ENCODE measurements around the gene TCP11X2. TPM values are rescaled to one million over a fixed set of nuclear protein-coding genes. Genes with fewer than 3 reads are reported as not detected.
"Not testable (repeated sequence)": the region's sequence is repeated elsewhere in the genome, so short reads cannot be mapped to it uniquely, and the experiment has no call there.

Gene TCP11X2
- polyA plus RNA-seq (2012; ENCODE audit: insufficient read depth, insufficient read length), result not detected

GRCh38 chrX:102471762-102472220, at the start of gene TCP11X2:
Gene TCP11X2, minus strand, starts transcription at chrX:102471812.
- not testable (repeated sequence) for H3K4me3 ChIP-seq (ENCODE audit: low read length); DNase-seq (ENCODE audit: low read depth, low spot score)

DNA sequence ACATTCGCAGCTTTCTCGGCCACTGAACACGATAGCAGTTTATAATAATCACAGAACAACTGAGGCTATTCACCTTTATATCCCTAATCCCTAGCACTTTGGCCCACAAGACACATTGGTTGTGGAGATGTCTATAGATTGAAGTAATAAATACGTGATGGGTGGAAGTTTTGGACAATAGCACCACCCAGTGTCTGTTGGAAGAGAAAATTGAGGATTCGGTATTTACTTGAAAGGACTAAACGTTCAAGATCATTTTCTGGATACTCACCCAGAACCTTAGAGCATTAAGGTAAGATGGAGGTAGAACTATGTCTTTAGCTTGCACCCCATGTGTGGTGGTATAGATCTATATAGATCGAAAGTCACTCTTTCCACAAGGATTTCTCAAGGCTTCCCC, 45.7 kb upstream of the TCP11X2 start:
- no peak overlapping the region for H3K4me3 ChIP-seq (ENCODE audit: low read length)
- DNase-seq (ENCODE audit: low read depth, low spot score), result peak; percentile 0

DNA sequence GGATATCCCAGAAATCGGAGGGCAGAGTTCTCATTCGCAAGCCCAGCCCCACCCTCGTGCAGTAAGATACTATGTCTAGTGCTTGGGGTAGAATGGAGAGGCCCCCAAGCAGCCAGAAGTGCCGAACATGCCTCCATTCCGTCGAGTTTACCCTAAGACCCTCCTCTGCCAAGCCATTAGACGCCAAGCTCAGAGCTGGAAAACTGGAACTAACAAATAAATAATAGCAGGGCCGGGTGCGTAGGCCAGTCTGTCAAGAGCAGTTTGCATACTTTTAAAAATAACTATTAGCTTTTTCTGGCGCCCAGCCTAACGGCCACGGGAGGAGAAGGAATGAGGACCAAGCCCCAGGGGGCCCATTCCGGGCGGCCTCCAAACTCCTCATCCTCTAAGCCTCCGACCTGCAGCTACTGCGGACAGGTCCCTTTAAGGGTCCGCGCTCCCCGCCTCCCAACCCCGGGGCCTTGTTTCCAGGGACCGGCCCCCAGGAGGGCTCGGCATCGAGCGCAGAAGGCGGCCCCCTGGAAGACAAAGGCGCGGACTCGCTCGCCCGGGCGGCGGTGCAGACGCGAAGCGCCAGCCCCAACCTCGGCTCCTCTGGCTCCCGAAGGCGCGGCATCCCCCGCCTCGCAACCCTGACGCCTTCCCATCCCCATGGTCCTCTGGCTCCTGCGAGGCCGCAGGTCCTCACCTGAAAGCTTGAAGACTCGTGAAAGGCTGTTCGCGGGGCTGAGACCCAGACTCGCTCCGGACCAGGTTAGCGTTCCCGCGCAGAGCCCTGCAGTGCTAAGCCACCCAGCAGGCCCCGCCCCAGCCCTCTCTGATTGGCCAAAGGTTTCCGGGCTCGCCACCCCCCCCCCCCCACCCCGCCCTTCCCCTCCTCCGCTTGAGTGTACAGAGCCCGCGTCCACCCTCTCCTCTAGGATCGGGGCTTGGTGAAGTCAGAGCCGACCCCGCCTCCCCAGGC, 44.6 kb upstream of the TCP11X2 start, which contains the start of gene TMSB15A:
TSS of gene TMSB15A (minus strand) at position 765 of the 967 bp plus-strand sequence.
- H3K4me3 ChIP-seq (ENCODE audit: low read length), result no peak within 1 kb of the TSS
- no peak for DNase-seq (ENCODE audit: low read depth, low spot score)

DNA sequence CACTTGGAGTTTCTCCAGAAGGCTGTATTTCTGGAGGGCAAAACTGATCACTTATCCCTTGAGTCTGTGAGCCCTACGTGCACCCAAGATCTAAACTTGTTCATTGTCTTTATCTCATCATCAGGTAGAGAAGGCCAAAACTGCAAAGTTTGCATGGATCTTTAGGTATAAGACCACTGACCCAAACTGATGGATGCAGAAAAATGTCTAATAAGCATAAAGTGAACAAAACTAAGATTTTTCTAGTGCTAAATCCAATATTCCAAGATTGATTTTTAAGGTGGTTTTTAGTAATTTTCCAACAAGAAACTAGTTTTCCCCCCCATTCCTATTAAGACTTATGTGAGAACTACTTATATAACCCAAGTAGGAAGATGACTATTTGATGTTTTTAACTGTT, 42.9 kb upstream of the TCP11X2 start:
- no peak for DNase-seq (ENCODE audit: low read depth, low spot score)
- H3K4me3 ChIP-seq (ENCODE audit: low read length), result no peak overlapping the region

- no peak for DNase-seq (ENCODE audit: low read depth, low spot score)
- no peak overlapping the region for H3K4me3 ChIP-seq (ENCODE audit: low read length)
Measured at GRCh38 chrX:102498732-102499131, 27.1 kb upstream of the TCP11X2 start.

DNA sequence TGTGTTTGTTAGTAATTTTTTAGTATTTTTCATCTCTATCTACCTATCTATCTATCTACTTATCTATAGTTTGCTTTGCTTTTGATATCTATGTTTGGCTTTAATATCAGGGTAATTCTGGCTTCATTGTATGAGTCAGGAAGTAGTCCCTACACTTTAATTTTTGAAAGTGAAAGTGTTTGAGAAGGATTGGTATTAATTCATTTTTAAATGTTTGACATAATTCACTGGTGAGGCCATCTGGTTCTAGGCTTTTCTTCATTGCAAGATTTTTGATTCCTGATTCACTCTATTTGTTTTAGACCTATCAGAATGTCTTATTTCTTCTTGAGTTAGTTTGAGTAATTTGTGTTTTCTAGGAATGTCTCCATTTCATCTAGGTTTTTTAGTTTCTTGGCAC, 20.2 kb upstream of the TCP11X2 start:
- H3K4me3 ChIP-seq (ENCODE audit: low read length), result no peak overlapping the region
- DNase-seq (ENCODE audit: low read depth, low spot score), result no peak

GRCh38 chrX:102478765-102479164, 7.2 kb upstream of the TCP11X2 start:
- not testable (repeated sequence) for H3K4me3 ChIP-seq (ENCODE audit: low read length); DNase-seq (ENCODE audit: low read depth, low spot score)

GRCh38 chrX:102470215-102470614, 1.4 kb downstream of the TCP11X2 start:
- not testable (repeated sequence) for H3K4me3 ChIP-seq (ENCODE audit: low read length); DNase-seq (ENCODE audit: low read depth, low spot score)

- H3K4me3 ChIP-seq (ENCODE audit: low read length); DNase-seq (ENCODE audit: low read depth, low spot score): not testable (repeated sequence)
Measured at GRCh38 chrX:102458615-102459014, 13.0 kb downstream of the TCP11X2 start.

DNA sequence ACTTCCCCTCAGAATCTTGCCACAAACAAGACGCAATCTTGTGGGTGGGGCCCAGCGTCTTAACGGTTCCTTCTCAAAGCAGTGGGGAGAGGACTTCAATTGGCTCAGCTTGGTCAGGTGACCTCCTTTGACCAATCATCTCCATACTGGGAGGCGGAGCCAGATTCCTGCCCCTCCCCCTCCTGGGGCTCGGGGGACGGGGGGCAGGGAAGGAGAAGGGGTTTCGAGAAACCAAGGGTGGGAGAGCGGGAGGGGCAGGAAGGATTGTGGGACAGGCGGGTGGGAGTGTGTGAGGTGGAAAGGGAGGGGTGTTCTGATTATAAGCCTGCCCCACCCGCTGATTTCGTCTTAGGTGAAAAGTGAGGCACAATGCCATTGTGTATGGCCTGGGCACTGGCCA, 31.7 kb downstream of the TCP11X2 start, which contains the start of gene NXF2B:
TSS of gene NXF2B (minus strand) at position 101 of the 400 bp plus-strand sequence. CDS start 59,972 bp downstream, outside the sequence.
- not testable (repeated sequence) for DNase-seq (ENCODE audit: low read depth, low spot score); H3K4me3 ChIP-seq (ENCODE audit: low read length)

DNA sequence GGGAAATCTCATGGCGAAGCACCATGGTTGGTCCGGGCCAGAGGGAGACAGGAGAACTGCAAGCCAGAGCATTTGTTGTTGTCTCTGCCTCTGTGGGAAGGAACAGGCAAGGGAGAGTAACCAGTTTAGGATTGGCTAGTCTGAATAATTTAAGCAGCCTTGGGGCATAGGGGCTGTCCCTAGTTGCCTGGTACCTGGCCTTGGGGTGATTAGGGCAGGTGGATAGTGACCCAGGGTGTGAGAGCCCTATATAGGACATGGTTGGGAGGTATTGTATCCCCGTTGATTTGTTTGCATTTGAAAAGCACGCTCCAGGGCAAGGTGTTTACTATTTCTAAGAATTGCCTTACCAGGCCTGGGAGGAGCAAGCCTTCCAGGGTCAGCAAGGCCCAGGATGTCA, 57.1 kb downstream of the TCP11X2 start:
- not testable (repeated sequence) for H3K4me3 ChIP-seq (ENCODE audit: low read length)

More for the DNA sequence above, 57.1 kb downstream of the TCP11X2 start:
- not testable (repeated sequence) for DNase-seq (ENCODE audit: low read depth, low spot score)
